Endothelial cell of umbilical vein (primary cell): ENCODE data around the gene AK9. TPM values are rescaled to one million over a fixed set of nuclear protein-coding genes. Genes with fewer than 3 reads are reported as not detected.

ENCODE experiments used
- BruUV-seq: library from RNA; stranded (reverse); fragments of 400-500 nt; replicated peaks from 2 replicates; lab custom pipeline; 2021; lab: Mats Ljungman, UMichigan
- CTCF ChIA-PET: fragments of 300-600, 350-600 bp; sonication (Branson Sonifier 250); formaldehyde crosslinking; loops from one replicate; lab custom pipeline; 2021; ENCODE audit warnings: antibody characterized with exemption, inconsistent platforms; lab: Charles Lee
- POLR2A ChIA-PET: fragments of 300-600, 350-600 bp; sonication (Branson Sonifier 250); formaldehyde crosslinking; loops from one replicate; lab custom pipeline; 2021; ENCODE audit warnings: antibody characterized with exemption, inconsistent platforms; lab: Charles Lee
- DNase-seq: peaks from one replicate; pipeline ENCODE4 v3.0.0-alpha.2; 2011; ENCODE audit warnings: low read depth, low spot score
- FAIRE-seq: peaks from 2 replicates; lab custom pipeline; 2011; peaks lifted over from hg19 to GRCh38; lab: Jason Lieb, UNC
- H2AFZ ChIP-seq: 2 replicates; pipeline ENCODE4 v1.6.0; 2012; ENCODE audit warnings: low read depth, low read length, control low read depth, inconsistent platforms
- H3K27ac ChIP-seq: 2 replicates; pipeline ENCODE4 v1.5.1; 2011; ENCODE audit warnings: low read depth, mild to moderate bottlenecking, control low read depth, low read length, moderate library complexity; ENCODE audit not compliant: insufficient read depth
- H3K27me3 ChIP-seq, 2 experiments: 2 replicates each; pipeline versions ENCODE4 v1.6.0 to v1.6.1; 2011; ENCODE audit warnings: low read length in 2 of 2, mixed read lengths in 1 of 2; ENCODE audit not compliant: control insufficient read depth in 2 of 2, insufficient read depth in 2 of 2
- H3K36me3 ChIP-seq, 2 experiments: 2 replicates in 1 of 2; 3 replicates in 1 of 2; pipeline ENCODE4 v1.5.1; 2011; ENCODE audit warnings: low read length in 2 of 2, mild to moderate bottlenecking in 1 of 2, moderate library complexity in 1 of 2; ENCODE audit not compliant: control insufficient read depth in 2 of 2, insufficient read depth in 2 of 2; ENCODE audit errors: extremely low read depth in 1 of 2
- H3K4me1 ChIP-seq: 3 replicates; pipeline ENCODE4 v1.5.1; 2011; ENCODE audit warnings: mild to moderate bottlenecking, low read length; ENCODE audit not compliant: control insufficient read depth, insufficient read depth; ENCODE audit errors: extremely low read depth
- H3K4me2 ChIP-seq: 2 replicates; pipeline ENCODE4 v1.6.1; 2011; ENCODE audit warnings: low read length, control low read depth, mixed read lengths; ENCODE audit not compliant: insufficient read depth
- H3K4me3 ChIP-seq, 3 experiments: fragments of 200-600 bp in 1 of 3; sonication (generic), shearing (Covaris generic) in 1 of 3; replicated peaks in 1 of 3; 2 replicates each; pipeline ENCODE4 v1.5.1; 2011 to 2016; ENCODE audit warnings: control low read depth in 3 of 3, low read length in 3 of 3, mild to moderate bottlenecking in 2 of 3, inconsistent platforms in 1 of 3, low read depth in 1 of 3, moderate library complexity in 1 of 3; ENCODE audit not compliant: insufficient read depth in 1 of 3
- H3K79me2 ChIP-seq: 2 replicates; pipeline ENCODE4 v1.6.0; 2012; ENCODE audit warnings: low read length, inconsistent platforms; ENCODE audit not compliant: control insufficient read depth, insufficient read depth
- H3K9ac ChIP-seq: replicated peaks from 2 replicates; pipeline ENCODE3; 2011; ENCODE audit warnings: low read length, control low read depth; ENCODE audit not compliant: insufficient read depth; ENCODE audit errors: extremely low read depth
- H3K9me1 ChIP-seq: replicated peaks from 3 replicates; pipeline ENCODE4 v1.6.0; 2011; ENCODE audit warnings: mild to moderate bottlenecking, low read length; ENCODE audit not compliant: control insufficient read depth, insufficient read depth; ENCODE audit errors: extremely low read depth
- H3K9me3 ChIP-seq: replicated peaks from 2 replicates; pipeline ENCODE4 v1.5.1; 2012; ENCODE audit warnings: low read length, inconsistent platforms; ENCODE audit not compliant: control insufficient read depth, insufficient read depth
- H4K20me1 ChIP-seq: replicated peaks from 2 replicates; pipeline ENCODE3; 2011; ENCODE audit warnings: mild to moderate bottlenecking, low read length; ENCODE audit not compliant: control insufficient read depth, insufficient read depth; ENCODE audit errors: extremely low read depth
- CTCF ChIP-seq, 2 donors: IDR thresholded peaks; 1 replicate in 1 of 2; 2 replicates in 1 of 2; pipeline ENCODE4 v1.5.1; 2011; ENCODE audit warnings: low read length in 2 of 2, mild to moderate bottlenecking in 2 of 2, moderate library complexity in 2 of 2, control low read depth in 1 of 2, inconsistent platforms in 1 of 2, low read depth in 1 of 2; ENCODE audit not compliant: insufficient read depth in 1 of 2; ENCODE audit errors: extremely low read depth in 1 of 2
- FOS ChIP-seq: IDR thresholded peaks from 2 replicates; pipeline ENCODE4 v1.6.1; 2011; ENCODE audit warnings: mild to moderate bottlenecking, low read length, moderate library complexity, borderline replicate concordance; ENCODE audit not compliant: insufficient read depth
- JUN ChIP-seq: IDR thresholded peaks from 2 replicates; pipeline ENCODE4 v1.6.1; 2011; ENCODE audit warnings: borderline replicate concordance, low read depth; ENCODE audit not compliant: insufficient read length, insufficient read depth
- MAX ChIP-seq: IDR thresholded peaks from 2 replicates; pipeline ENCODE4 v1.6.1; 2011; ENCODE audit not compliant: insufficient read depth, insufficient read length
- MYC ChIP-seq: IDR thresholded peaks from one replicate; pipeline ENCODE4 v1.6.1; 2011; ENCODE audit warnings: mild to moderate bottlenecking, low read depth, low read length
- POLR2A ChIP-seq: IDR thresholded peaks from 2 replicates; pipeline ENCODE4 v1.6.1; 2012; ENCODE audit warnings: low read depth, mild to moderate bottlenecking, control low read depth, low read length
- POLR2AphosphoS5 ChIP-seq: IDR thresholded peaks from 2 replicates; pipeline ENCODE4 v1.6.1; 2012; ENCODE audit warnings: low read depth, mild to moderate bottlenecking, control low read depth, low read length, moderate library complexity; ENCODE audit not compliant: insufficient read depth
- dilution Hi-C: fragments of 300-500 bp; cut with MboI; formaldehyde crosslinking; loops from one replicate; pipeline ENCODE4 v1.15.0; 2019; ENCODE audit warnings: low sequenced_read_pairs; ENCODE audit not compliant: extremely low pct_ligation_motif_present
- intact Hi-C: fragments of 100-400 bp; cut with micrococcal nuclease; formaldehyde crosslinking; loops from one replicate; pipeline ENCODE4 v1.10.0; 2022
- polyA plus RNA-seq, 4 experiments: library from polyadenylated mRNA; depleted of rRNA in 3 of 4; stranded (reverse) in 3 of 4; unstranded in 1 of 4; fragments of >200 nt; gene quantifications; 2 replicates each; pipeline versions ENCODE4 v1.2.1 to v1.2.3, GENCODE V29; 2011 to 2012; ENCODE audit warnings: missing spikeins in 1 of 4
- total RNA-seq: library from RNA; stranded (reverse); gene quantifications from 2 replicates; pipeline ENCODE4 v1.2.3, GENCODE V29; 2021

Gene AK9
- total and polyA plus RNA-seq, 2 donors (not counting 3 experiments of a cell fraction or from before 2014, with no cell fraction given): 1.4 to 3.2 TPM

- ChIA-PET POLR2A (no interaction called here), CTCF (interaction anchor here (1.0 to 1.3 kb wide), 3 partner anchors 36 to 901 kb away, joined by 3 to 4 read pairs (median 3); no protein-coding TSS in a partner anchor)
- no peak overlapping the region for H3K4me2 ChIP-seq
- TF ChIP-seq JUN (no peak), MAX (no peak), CTCF (IDR thresholded peaks at IDR 0.05; ENCODE audit: extremely low read depth in 1 of 2, insufficient read depth in 1 of 2, low read depth in 1 of 2, low read length in 2 of 2) (no peak), POLR2A (no peak), MYC (no peak), FOS (no peak), POLR2AphosphoS5 (no peak)
- H3K27me3 ChIP-seq: peaks cover 16 to 23% of the 10 kb centered on the region in 2 experiments
- no peak overlapping the region for H3K27ac ChIP-seq
- H3K4me1 ChIP-seq: no peaks in the 10 kb centered on the region
- no peaks in the 10 kb centered on the region for H3K79me2 ChIP-seq
- H3K9ac ChIP-seq: no peak overlapping the region
- dilution Hi-C loops (no loop called here), intact Hi-C loops (no loop called here)
- no TSS peak for BruUV-seq
- FAIRE-seq (no peak), DNase-seq (no peak)
- H4K20me1 ChIP-seq: no peaks in the 10 kb centered on the region
- no peaks in the 10 kb centered on the region for H3K9me1 ChIP-seq
- H3K9me3 ChIP-seq: no peaks in the 10 kb centered on the region
- no peaks in the 10 kb centered on the region for H3K36me3 ChIP-seq
- no peak overlapping the region for H3K4me3 ChIP-seq
- H2AFZ ChIP-seq: no peak overlapping the region
These were observed 199.6 kb downstream of the AK9 start for GRCh38 chr6:109491207-109491938.
